Right lobe of liver (tissue), 6 donors: ENCODE results near the gene TXNIP. TPM values are rescaled to one million over a fixed set of nuclear protein-coding genes. Genes with fewer than 3 reads are reported as not detected.
A peak's percentile ranks its signal among the peaks of the same experiment; 100 is the strongest.

Experiments
- ATAC-seq, 4 donors: fragments of 200-7000 bp; cut with Tn5 transposase; one replicate each; pipeline ENCODE4 v1.9.1; 2020; ENCODE audit warnings: mild to moderate bottlenecking in 4 of 4, moderate library complexity in 4 of 4
- DNase-seq, 3 donors: peaks; one replicate each; pipeline ENCODE4 v3.0.0-alpha.2; 2020
- H3K27ac ChIP-seq, 3 donors: fragments of 200-600 bp; one replicate each; pipeline ENCODE4 v1.8.0; 2022
- H3K27me3 ChIP-seq, 2 donors: fragments of 200-600 bp; one replicate each; pipeline ENCODE4 v1.8.0; 2022
- H3K36me3 ChIP-seq, 4 donors: fragments of 200-600 bp; sonication (generic) in 1 of 4; one replicate each; pipeline versions ENCODE4 v1.5.1 to v1.8.0; 2017 to 2022; ENCODE audit warnings: control low read depth in 1 of 4
- H3K4me1 ChIP-seq, 4 donors: fragments of 200-600 bp; sonication (generic) in 1 of 4; one replicate each; pipeline versions ENCODE4 v1.5.1 to v1.8.0; 2017 to 2022; ENCODE audit warnings: control low read depth in 1 of 4
- H3K4me3 ChIP-seq, 3 donors: fragments of 200-600 bp; one replicate each; pipeline ENCODE4 v1.8.0; 2022
- H3K9me3 ChIP-seq, 4 donors: fragments of 200-600 bp; sonication (generic) in 1 of 4; one replicate each; pipeline versions ENCODE4 v1.5.1 to v1.8.0; 2017 to 2022; ENCODE audit warnings: control low read depth in 1 of 4
- CTCF ChIP-seq, 4 donors: fragments of 200-600 bp in 3 of 4; fragments of 450-650 bp in 1 of 4; IDR thresholded peaks; one replicate each; pipeline versions ENCODE4 v1.5.1 to v1.8.0; 2016 to 2022; ENCODE audit warnings: antibody characterized with exemption in 4 of 4, mild to moderate bottlenecking in 2 of 4
- POLR2A ChIP-seq: fragments of 450-650 bp; IDR thresholded peaks from one replicate; pipeline ENCODE4 v1.6.1; 2017; ENCODE audit warnings: antibody characterized with exemption, mild to moderate bottlenecking
- WGBS: methylation state at CpG from one replicate; pipeline ENCODE4 v1.1.6; 2018; ENCODE audit warnings: low coverage, low lambda C conversion rate; ENCODE audit not compliant: insufficient coverage; ENCODE audit errors: missing lambda C conversion rate; 5-methylcytosine and 5-hydroxymethylcytosine counted together
- intact Hi-C, 2 donors: fragments of 100-400 bp; cut with DNase I; formaldehyde crosslinking; loops; one replicate each; pipeline versions ENCODE4 v1.11.2 to v1.14.1; 2022
- total RNA-seq, 6 experiments: library from RNA; depleted of rRNA in 2 of 6; stranded (reverse); fragments of >200 nt in 2 of 6; fragmentation: NEBNext Ultra II Directional in 3 of 6; extraction: Animal tissue kit (Norgen Biotek cat#: 25700) in 3 of 6; gene quantifications; one replicate each; pipeline versions ENCODE4 v1.1.0 to v1.2.4, GENCODE V29; 2016 to 2023
- donor health status: DM: no; HTN: yes; CAD: no.
- donor health status: DM: no; HTN: no; CAD: no.
- donor health status: DM: no; HTN: no; CAD: no.
- donor health status: DM: no; HTN: yes; CAD: no.
- donor health status: DM: no; HTN: yes; CAD: no.

TXNIP gene
- total RNA-seq, 6 experiments from 2014 or later = 56.3 to 398 (median 134) TPM

GRCh38 chr1:145946477-145946986 is 49.8 kb downstream of the TXNIP start:
- Histone ChIP-seq H3K27ac (no peak overlapping the region), H3K4me1 (peaks cover 0 to 7% (median 0%) of the 10 kb centered on the region in 4 donors), H3K36me3 (peaks cover 0 to 21% (median 2%) of the 10 kb centered on the region in 4 donors), H3K4me3 (no peak overlapping the region), H3K27me3 (no peaks in the 10 kb centered on the region), H3K9me3 (no peaks in the 10 kb centered on the region)
- WGBS = 59% methylated on average over 4 of the region's 4 CpGs
- no peak for TF ChIP-seq CTCF (IDR thresholded peaks at IDR 0.05)
- TF ChIP-seq POLR2A = no peak
- peak; percentile 40 to 80 (median 49) for ATAC-seq
- intact Hi-C loops = no loop called here
- no peak for DNase-seq

- intact Hi-C loops = no loop called here
- Histone ChIP-seq H3K27ac (no peak overlapping the region), H3K27me3 (no peaks in the 10 kb centered on the region), H3K4me1 (no peaks in the 10 kb centered on the region), H3K36me3 (peaks cover 0 to 21% (median 2%) of the 10 kb centered on the region in 4 donors), H3K4me3 (no peak overlapping the region), H3K9me3 (no peaks in the 10 kb centered on the region)
- 88% methylated on average over 1 of the region's 3 CpGs for WGBS
- ATAC-seq (no peak), DNase-seq (no peak)
- TF ChIP-seq POLR2A (no peak), CTCF (IDR thresholded peaks at IDR 0.05) (no peak)
Measured at GRCh38 chr1:145944532-145944931, 51.8 kb downstream of the TXNIP start.

GRCh38 chr1:145942871-145943270 is 53.5 kb downstream of the TXNIP start:
- 78% methylated on average over 3 of the region's 6 CpGs for WGBS
- no peak for DNase-seq
- H3K36me3 ChIP-seq = peaks cover 0 to 21% (median 2%) of the 10 kb centered on the region in 4 donors
- H3K27me3 ChIP-seq = no peaks in the 10 kb centered on the region
- TF ChIP-seq POLR2A (no peak), CTCF (IDR thresholded peaks at IDR 0.05) (no peak)
- peaks cover 0 to 3% (median 0%) of the 10 kb centered on the region in 4 donors for H3K4me1 ChIP-seq
- no peak overlapping the region for H3K27ac ChIP-seq
- no peak overlapping the region for H3K4me3 ChIP-seq
- H3K9me3 ChIP-seq = no peaks in the 10 kb centered on the region
- intact Hi-C loops = no loop called here
- ATAC-seq = no peak

Other genes with a start within 250 kb of the TXNIP start
- 10 to 100 TPM in 2 of 6 experiments, 1 to 10 TPM in 4; 5.3 to 10.3 (median 8.0) TPM for gene RNF115, start 172.5 kb downstream of the TXNIP start, total RNA-seq
- gene POLR3C, start 172.4 kb downstream of the TXNIP start, total RNA-seq = 10 to 100 TPM in 3 of 6 experiments, 1 to 10 TPM in 3; 7.7 to 17.0 (median 11.2) TPM
- 1 to 10 TPM in 3 of 6 experiments, under 1 TPM in 3; 0.51 to 2.2 (median 1.0) TPM for gene NUDT17, start 150.9 kb downstream of the TXNIP start, total RNA-seq
- 1 to 10 TPM; 5.5 to 8.9 (median 6.7) TPM for gene PIAS3, start 137.5 kb downstream of the TXNIP start, total RNA-seq
- 1 to 10 TPM; 1.1 to 2.5 (median 1.6) TPM for gene ANKRD35, start 110.7 kb downstream of the TXNIP start, total RNA-seq
- gene ITGA10, start 86.5 kb downstream of the TXNIP start, total RNA-seq = 1 to 10 TPM in 3 of 6 experiments, under 1 TPM in 3; 0.50 to 2.3 (median 0.85) TPM
- 10 to 100 TPM; 12.3 to 23.0 (median 15.2) TPM for gene PEX11B, start 77.9 kb downstream of the TXNIP start, total RNA-seq
- gene RBM8A, start 69.1 kb downstream of the TXNIP start, total RNA-seq = 10 to 100 TPM; 41.1 to 68.4 (median 56.3) TPM
- 10 to 100 TPM; 10.6 to 11.9 (median 11.0) TPM for gene LIX1L, start 38.6 kb downstream of the TXNIP start, total RNA-seq
- under 1 TPM in 5 of 6 experiments, not detected in 1; 0.14 to 0.88 (median 0.22) TPM for gene ANKRD34A, start 32.0 kb downstream of the TXNIP start, total RNA-seq
- 10 to 100 TPM in 4 of 6 experiments, 1 to 10 TPM in 2; 8.4 to 14.3 (median 11.9) TPM for gene POLR3GL, start 31.9 kb downstream of the TXNIP start, total RNA-seq
- gene HJV, start 25.2 kb upstream of the TXNIP start, total RNA-seq = 100 to 1,000 TPM in 4 of 6 experiments, 10 to 100 TPM in 2; 53.0 to 215 (median 109) TPM
- gene NBPF10, start 148.2 kb upstream of the TXNIP start, total RNA-seq = 1 to 10 TPM in 4 of 6 experiments, under 1 TPM in 2; 0.56 to 2.1 (median 1.4) TPM
- 10 to 100 TPM; 18.5 to 29.2 (median 23.1) TPM for gene NOTCH2NLA, start 232.4 kb upstream of the TXNIP start, total RNA-seq